ENCODE data around the gene RBPJL.

DNA sequence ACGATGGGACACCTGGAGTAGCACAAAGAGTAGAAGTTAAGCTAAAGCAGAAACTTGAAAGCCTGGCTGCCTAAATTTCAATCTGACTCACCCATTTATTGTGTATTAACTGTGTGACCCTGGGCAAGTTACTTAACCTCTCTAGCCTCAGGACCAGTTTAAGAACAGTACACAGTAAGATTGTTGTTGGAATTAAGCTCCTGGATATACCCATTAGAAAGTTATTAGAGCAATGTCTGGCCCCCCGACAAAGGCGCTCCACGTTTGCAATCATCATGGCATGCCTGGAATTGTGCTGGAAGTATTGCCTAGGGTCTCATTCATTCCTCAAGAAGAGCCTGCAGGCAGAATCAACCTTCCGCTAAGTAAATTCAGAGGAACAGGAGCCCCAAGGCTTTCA lies 40.2 kb downstream of the RBPJL start:
- TF ChIP-seq KAT7 (CRISPR knock-in tag; IDR thresholded peaks at IDR 0.05; ENCODE audit: borderline replicate concordance) = no peak
- TF ChIP-seq, protein P1, sequence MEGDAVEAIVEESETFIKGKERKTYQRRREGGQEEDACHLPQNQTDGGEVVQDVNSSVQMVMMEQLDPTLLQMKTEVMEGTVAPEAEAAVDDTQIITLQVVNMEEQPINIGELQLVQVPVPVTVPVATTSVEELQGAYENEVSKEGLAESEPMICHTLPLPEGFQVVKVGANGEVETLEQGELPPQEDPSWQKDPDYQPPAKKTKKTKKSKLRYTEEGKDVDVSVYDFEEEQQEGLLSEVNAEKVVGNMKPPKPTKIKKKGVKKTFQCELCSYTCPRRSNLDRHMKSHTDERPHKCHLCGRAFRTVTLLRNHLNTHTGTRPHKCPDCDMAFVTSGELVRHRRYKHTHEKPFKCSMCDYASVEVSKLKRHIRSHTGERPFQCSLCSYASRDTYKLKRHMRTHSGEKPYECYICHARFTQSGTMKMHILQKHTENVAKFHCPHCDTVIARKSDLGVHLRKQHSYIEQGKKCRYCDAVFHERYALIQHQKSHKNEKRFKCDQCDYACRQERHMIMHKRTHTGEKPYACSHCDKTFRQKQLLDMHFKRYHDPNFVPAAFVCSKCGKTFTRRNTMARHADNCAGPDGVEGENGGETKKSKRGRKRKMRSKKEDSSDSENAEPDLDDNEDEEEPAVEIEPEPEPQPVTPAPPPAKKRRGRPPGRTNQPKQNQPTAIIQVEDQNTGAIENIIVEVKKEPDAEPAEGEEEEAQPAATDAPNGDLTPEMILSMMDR (IDR thresholded peaks at IDR 0.05) = no peak
- TF ChIP-seq, protein P2, sequence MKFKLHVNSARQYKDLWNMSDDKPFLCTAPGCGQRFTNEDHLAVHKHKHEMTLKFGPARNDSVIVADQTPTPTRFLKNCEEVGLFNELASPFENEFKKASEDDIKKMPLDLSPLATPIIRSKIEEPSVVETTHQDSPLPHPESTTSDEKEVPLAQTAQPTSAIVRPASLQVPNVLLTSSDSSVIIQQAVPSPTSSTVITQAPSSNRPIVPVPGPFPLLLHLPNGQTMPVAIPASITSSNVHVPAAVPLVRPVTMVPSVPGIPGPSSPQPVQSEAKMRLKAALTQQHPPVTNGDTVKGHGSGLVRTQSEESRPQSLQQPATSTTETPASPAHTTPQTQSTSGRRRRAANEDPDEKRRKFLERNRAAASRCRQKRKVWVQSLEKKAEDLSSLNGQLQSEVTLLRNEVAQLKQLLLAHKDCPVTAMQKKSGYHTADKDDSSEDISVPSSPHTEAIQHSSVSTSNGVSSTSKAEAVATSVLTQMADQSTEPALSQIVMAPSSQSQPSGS (CRISPR knock-in tag; IDR thresholded peaks at IDR 0.05; ENCODE audit: borderline replicate concordance, low read depth) = no peak
- TF ChIP-seq ZNF263 (CRISPR knock-in tag; IDR thresholded peaks at IDR 0.05; ENCODE audit: low read depth) = no peak
- TF ChIP-seq, protein P3, sequence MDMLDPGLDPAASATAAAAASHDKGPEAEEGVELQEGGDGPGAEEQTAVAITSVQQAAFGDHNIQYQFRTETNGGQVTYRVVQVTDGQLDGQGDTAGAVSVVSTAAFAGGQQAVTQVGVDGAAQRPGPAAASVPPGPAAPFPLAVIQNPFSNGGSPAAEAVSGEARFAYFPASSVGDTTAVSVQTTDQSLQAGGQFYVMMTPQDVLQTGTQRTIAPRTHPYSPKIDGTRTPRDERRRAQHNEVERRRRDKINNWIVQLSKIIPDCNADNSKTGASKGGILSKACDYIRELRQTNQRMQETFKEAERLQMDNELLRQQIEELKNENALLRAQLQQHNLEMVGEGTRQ (CRISPR knock-in tag; IDR thresholded peaks at IDR 0.05) = no peak
- TF ChIP-seq SP1 (CRISPR knock-in tag; conservative IDR thresholded peaks at IDR 0.05) = no peak
- no peak for TF ChIP-seq FOXK1 (CRISPR knock-in tag; IDR thresholded peaks at IDR 0.05)
- TF ChIP-seq JUN (CRISPR knock-in tag; IDR thresholded peaks at IDR 0.05) = no peak
- TF ChIP-seq GRHL2 (CRISPR knock-in tag; IDR thresholded peaks at IDR 0.05; ENCODE audit: insufficient replicate concordance, severe bottlenecking) = no peak
- TF ChIP-seq, protein P4, sequence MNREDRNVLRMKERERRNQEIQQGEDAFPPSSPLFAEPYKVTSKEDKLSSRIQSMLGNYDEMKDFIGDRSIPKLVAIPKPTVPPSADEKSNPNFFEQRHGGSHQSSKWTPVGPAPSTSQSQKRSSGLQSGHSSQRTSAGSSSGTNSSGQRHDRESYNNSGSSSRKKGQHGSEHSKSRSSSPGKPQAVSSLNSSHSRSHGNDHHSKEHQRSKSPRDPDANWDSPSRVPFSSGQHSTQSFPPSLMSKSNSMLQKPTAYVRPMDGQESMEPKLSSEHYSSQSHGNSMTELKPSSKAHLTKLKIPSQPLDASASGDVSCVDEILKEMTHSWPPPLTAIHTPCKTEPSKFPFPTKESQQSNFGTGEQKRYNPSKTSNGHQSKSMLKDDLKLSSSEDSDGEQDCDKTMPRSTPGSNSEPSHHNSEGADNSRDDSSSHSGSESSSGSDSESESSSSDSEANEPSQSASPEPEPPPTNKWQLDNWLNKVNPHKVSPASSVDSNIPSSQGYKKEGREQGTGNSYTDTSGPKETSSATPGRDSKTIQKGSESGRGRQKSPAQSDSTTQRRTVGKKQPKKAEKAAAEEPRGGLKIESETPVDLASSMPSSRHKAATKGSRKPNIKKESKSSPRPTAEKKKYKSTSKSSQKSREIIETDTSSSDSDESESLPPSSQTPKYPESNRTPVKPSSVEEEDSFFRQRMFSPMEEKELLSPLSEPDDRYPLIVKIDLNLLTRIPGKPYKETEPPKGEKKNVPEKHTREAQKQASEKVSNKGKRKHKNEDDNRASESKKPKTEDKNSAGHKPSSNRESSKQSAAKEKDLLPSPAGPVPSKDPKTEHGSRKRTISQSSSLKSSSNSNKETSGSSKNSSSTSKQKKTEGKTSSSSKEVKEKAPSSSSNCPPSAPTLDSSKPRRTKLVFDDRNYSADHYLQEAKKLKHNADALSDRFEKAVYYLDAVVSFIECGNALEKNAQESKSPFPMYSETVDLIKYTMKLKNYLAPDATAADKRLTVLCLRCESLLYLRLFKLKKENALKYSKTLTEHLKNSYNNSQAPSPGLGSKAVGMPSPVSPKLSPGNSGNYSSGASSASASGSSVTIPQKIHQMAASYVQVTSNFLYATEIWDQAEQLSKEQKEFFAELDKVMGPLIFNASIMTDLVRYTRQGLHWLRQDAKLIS (CRISPR knock-in tag; IDR thresholded peaks at IDR 0.05; ENCODE audit: borderline replicate concordance) = no peak

Data from WTC11 (cell line).